ENCODE data around the gene SLC5A5.

SLC5A5 gene

DNA sequence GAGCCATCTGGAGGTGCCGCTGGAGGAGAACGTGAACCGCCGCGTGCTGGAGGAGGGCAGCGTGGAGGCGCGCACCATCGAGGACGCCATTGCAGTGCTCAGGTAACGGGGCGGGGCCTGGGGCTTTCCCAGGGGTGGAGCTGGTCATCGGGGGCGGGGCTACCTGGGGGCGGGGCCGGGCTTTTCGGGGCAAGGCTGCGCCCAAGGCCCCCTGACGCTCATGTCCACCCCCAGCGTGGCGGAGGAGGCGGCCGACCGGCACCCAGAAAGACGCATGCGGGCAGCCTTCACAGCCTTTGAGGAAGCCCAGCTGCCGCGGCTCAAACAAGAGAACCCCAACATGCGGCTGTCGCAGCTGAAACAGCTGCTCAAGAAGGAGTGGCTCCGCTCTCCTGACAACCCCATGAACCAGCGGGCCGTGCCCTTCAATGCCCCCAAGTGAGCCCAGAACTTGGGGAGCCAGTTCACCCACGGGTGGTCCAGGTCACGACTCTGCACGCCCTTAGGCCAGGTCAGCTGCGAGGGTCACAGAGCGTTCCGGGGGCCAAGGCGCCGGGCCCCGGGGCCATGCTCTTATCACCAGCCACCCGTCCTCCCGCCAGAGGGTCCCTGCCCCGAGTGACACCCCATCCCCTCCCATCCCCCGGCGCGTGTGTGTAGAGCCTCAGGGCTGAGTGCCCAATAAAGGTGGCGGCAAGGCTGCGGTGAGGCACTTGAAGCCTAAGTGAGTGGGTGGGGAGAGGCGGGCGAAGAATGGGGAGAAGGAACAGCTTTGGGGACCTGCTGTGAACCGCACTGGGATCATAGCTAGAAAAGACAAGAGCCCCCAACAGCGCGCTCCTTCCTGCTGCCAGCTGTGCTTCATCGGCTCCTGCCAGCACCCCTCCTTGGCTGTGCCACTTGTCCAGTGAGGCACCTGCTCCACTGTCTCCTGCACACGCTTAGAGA is 71.8 kb downstream of the SLC5A5 start:
- H3K4me3 ChIP-seq (ENCODE audit: low read depth, low read length): no peak overlapping the region
- TF ChIP-seq, protein P1, sequence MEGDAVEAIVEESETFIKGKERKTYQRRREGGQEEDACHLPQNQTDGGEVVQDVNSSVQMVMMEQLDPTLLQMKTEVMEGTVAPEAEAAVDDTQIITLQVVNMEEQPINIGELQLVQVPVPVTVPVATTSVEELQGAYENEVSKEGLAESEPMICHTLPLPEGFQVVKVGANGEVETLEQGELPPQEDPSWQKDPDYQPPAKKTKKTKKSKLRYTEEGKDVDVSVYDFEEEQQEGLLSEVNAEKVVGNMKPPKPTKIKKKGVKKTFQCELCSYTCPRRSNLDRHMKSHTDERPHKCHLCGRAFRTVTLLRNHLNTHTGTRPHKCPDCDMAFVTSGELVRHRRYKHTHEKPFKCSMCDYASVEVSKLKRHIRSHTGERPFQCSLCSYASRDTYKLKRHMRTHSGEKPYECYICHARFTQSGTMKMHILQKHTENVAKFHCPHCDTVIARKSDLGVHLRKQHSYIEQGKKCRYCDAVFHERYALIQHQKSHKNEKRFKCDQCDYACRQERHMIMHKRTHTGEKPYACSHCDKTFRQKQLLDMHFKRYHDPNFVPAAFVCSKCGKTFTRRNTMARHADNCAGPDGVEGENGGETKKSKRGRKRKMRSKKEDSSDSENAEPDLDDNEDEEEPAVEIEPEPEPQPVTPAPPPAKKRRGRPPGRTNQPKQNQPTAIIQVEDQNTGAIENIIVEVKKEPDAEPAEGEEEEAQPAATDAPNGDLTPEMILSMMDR (IDR thresholded peaks at IDR 0.05; ENCODE audit: low read depth, low read length): no peak

DNA sequence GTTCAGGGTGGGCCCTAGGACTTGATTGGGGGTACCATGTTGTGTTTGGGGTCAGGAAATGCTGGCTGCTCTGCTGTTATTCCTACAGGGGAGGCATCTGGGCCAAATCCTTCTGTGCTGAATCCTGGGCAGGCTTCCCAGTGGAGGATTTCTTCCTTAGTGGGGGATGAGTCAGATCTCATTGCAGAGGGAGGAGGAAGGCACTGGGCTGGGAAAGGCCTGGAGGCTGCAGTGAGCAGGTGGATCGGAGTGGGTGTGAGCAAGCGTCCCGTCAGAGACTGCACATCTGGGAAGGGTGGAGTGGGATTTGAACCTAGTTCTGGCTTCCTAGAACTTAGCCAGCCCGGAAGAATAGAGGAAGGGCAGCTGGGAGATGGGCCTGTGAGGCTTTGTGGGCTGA is 72.6 kb downstream of the SLC5A5 start:
- TF ChIP-seq, protein P1 (IDR thresholded peaks at IDR 0.05; ENCODE audit: low read depth, low read length): no peak
- H3K4me3 ChIP-seq (ENCODE audit: low read depth, low read length): no peak overlapping the region
